Measurements from ENCODE around the gene ALK.

Gene ALK

DNA sequence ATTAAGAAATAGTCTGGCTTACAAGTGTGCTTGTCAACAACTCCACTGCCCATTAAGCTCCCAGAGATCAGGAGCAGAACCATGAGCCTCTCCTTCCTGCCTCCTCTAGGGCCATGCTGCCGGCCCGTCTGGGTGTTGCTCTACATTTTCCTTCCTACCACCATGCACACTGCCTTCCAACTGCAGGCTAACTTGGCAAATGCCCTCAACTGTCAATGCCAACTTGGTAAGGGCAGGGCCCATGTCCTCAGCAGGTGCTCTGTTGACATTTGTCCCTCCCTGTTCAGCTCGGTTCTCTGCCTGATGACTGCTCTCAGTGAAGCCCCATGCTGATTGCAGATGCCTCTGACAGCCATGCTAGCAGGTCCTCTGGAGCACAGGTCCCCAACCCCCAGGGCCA lies 345.2 kb downstream of the ALK start:
- no peak for DNase-seq (ENCODE audit: low read depth)
- TF ChIP-seq, protein P1, sequence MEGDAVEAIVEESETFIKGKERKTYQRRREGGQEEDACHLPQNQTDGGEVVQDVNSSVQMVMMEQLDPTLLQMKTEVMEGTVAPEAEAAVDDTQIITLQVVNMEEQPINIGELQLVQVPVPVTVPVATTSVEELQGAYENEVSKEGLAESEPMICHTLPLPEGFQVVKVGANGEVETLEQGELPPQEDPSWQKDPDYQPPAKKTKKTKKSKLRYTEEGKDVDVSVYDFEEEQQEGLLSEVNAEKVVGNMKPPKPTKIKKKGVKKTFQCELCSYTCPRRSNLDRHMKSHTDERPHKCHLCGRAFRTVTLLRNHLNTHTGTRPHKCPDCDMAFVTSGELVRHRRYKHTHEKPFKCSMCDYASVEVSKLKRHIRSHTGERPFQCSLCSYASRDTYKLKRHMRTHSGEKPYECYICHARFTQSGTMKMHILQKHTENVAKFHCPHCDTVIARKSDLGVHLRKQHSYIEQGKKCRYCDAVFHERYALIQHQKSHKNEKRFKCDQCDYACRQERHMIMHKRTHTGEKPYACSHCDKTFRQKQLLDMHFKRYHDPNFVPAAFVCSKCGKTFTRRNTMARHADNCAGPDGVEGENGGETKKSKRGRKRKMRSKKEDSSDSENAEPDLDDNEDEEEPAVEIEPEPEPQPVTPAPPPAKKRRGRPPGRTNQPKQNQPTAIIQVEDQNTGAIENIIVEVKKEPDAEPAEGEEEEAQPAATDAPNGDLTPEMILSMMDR (IDR thresholded peaks at IDR 0.05; ENCODE audit: control insufficient read depth, extremely low read depth, insufficient read depth) = no peak
- no peak overlapping the region for H3K4me3 ChIP-seq (ENCODE audit: low read depth, low read length)

DNA sequence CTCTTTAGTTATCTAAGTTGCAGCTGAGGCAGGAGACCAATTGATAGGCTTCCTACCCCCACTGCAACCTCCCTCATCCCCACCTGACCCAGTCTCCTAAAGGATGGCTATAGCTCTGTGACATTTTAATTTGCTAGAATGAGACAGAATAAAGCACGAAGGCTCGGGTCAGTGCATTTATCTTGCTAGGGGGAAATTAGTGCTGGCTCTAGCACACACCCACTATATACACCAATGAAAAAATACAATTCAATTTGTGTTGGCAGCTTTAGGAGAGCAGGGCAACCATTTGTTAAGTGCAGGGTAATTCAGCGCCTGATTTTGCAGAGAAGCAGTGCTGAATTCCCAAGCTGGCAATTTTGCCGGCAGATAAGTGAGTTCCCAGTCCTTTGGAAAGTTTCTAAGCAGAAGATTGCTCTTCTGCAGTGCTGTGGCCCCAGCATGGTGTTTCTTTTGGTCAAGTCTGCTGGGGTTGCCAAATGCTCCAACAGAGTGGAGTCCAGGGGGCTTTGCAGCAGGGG lies 346.0 kb downstream of the ALK start:
- H3K4me3 ChIP-seq (ENCODE audit: low read depth, low read length) = no peak overlapping the region
- no peak for DNase-seq (ENCODE audit: low read depth)
- TF ChIP-seq, protein P1 (IDR thresholded peaks at IDR 0.05; ENCODE audit: control insufficient read depth, extremely low read depth, insufficient read depth) = no peak

DNA sequence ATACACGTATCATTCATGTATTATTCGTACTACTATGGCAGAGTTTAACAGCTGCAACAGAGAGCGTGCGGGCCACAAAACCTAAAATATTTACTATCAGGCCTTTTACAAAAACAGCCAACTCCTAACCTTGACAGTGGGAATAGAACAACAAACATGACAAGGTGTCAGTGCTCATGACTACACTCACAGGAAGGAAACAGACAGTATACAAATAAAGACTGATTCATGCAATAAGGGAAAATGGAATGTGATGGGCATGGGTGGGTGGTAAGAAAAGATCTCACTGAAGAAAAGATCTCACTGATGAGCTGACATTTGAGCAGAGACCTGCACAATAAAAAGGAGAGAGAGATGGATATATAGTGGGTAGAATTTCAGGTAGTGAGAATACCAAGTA lies 347.8 kb downstream of the ALK start:
- TF ChIP-seq, protein P1 (IDR thresholded peaks at IDR 0.05; ENCODE audit: control insufficient read depth, extremely low read depth, insufficient read depth) = no peak
- DNase-seq (ENCODE audit: low read depth) = no peak

DNA sequence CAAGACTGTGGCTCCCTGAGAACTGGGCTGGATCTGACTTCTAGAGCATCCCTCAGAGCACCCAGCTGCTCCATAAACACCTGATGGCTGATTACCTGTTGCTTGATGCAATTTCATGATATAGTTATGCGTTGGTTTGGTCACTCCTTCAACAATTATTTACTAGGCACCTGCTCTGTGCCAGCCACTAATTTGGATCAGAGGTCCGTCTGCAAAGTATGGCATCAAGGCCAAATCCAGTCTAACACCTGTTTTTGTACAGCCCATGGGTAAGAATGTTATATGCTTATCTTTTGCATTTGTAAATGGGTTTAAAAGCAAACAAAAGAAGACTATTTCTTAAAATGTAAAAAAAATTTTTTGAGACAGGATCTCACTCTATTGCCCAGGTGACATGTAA lies 348.2 kb downstream of the ALK start:
- TF ChIP-seq, protein P1 (IDR thresholded peaks at IDR 0.05; ENCODE audit: control insufficient read depth, extremely low read depth, insufficient read depth) = no peak
- H3K4me3 ChIP-seq (ENCODE audit: low read depth, low read length) = no peak overlapping the region
- no peak for DNase-seq (ENCODE audit: low read depth)

More for the DNA sequence above, 347.8 kb downstream of the ALK start:
- no peak overlapping the region for H3K4me3 ChIP-seq (ENCODE audit: low read depth, low read length)

DNA sequence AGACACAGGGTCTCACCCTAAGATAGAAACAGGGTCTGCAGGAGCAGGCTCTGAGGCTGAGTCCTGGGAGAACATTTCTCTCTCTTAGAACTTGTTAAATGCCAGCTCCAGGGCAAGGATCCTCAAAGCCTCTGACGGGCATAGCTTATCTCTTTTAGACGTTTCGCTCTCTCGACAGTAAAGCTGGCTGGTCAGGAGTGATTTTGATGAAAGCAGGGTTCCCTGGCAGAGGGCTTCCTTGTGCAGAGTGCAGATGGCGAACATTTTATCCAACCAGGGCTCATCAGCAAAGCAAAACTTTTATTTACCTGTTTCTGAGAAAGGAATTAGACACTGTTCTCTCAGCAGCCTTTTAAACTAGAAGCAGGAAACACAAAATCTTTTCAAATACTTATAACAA lies 350.8 kb downstream of the ALK start:
- TF ChIP-seq, protein P1 (IDR thresholded peaks at IDR 0.05; ENCODE audit: control insufficient read depth, extremely low read depth, insufficient read depth) = no peak
- no peak for DNase-seq (ENCODE audit: low read depth)
- no peak overlapping the region for H3K4me3 ChIP-seq (ENCODE audit: low read depth, low read length)

DNA sequence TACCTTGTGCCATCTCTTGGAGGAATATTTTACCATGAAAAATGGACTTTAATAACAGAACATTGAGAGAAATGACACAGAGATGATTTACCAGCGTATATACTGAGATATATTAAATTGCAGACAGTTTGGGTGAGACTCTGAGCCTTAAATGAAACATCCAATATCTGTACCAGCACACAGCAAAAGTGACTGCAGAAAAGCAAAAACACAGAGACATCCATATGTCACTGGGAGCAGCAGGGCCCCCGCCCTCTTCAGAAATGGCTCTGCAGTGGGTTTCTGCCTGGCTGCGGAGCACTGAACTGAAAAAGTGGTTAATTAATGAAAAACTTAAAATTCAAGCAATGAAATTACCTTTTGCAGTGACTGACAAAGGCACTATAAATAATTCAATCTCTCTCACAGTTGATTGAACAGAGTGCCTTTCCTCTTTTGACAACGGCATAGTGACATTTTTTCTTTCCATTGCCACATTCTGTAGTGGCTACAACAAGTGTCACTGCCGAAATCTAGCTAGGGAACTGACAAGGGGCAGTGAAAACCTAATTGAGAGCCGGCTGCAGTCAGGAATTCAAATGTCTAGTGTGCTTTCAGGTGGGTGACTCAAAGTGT lies 353.4 kb downstream of the ALK start:
- no peak for DNase-seq (ENCODE audit: low read depth)
- TF ChIP-seq, protein P1 (IDR thresholded peaks at IDR 0.05; ENCODE audit: control insufficient read depth, extremely low read depth, insufficient read depth) = no peak
- no peak overlapping the region for H3K4me3 ChIP-seq (ENCODE audit: low read depth, low read length)

DNA sequence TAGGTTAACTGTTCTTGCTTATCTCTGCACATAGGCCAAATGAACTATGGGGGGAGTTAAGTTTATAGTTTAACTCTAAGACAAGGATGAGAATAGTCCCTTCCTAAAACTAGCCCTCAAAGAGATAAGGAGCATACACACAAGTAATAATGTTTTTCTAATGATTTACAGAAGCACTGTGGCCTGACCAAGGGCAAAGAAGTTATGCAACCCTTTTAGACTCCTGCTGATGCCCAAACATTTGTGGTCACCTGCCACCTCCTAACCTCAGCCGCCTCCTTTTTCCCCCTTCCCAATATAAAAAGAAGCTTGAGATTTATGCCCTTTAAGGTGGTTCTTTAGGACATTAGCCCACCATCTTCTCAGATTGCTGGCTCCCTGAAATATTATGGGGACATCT lies 357.7 kb downstream of the ALK start:
- TF ChIP-seq, protein P1 (IDR thresholded peaks at IDR 0.05; ENCODE audit: control insufficient read depth, extremely low read depth, insufficient read depth) = no peak
- H3K4me3 ChIP-seq (ENCODE audit: low read depth, low read length) = no peak overlapping the region
- DNase-seq (ENCODE audit: low read depth) = no peak
